Choroid plexus epithelial cell (primary cell): Measurements from ENCODE around the gene GEMIN4.
"Not testable (repeated sequence)": the region's sequence is repeated elsewhere in the genome, so short reads cannot be mapped to it uniquely, and the experiment has no call there.

Experiments used
- DNase-seq: peaks from one replicate; pipeline ENCODE4 v3.0.0-alpha.2; 2010; ENCODE audit warnings: low read depth
- H3K4me3 ChIP-seq: 2 replicates; pipeline ENCODE4 v1.5.1; 2011; ENCODE audit warnings: low read depth, mild to moderate bottlenecking, control low read depth, low read length, moderate library complexity
- CTCF ChIP-seq: conservative IDR thresholded peaks from 2 replicates; pipeline ENCODE4 v1.5.1; 2011; ENCODE audit warnings: low read depth, mild to moderate bottlenecking, control low read depth, inconsistent platforms, low read length, moderate library complexity

The GEMIN4 gene

GRCh38 chr17:753418-753817, 1.4 kb upstream of the GEMIN4 start:
- no peak for DNase-seq
- TF ChIP-seq CTCF, result no peak
- no peak overlapping the region for H3K4me3 ChIP-seq

GRCh38 chr17:752620-753219, 656 bp upstream of the GEMIN4 start:
- H3K4me3 ChIP-seq, result peak overlapping the region; percentile 75
- peak; percentile 80 for DNase-seq
- TF ChIP-seq CTCF, result no peak

- H3K4me3 ChIP-seq, result peak overlapping the region; percentile 75
- DNase-seq, result peak; percentile 52
- TF ChIP-seq CTCF, result no peak
These were observed 629 bp downstream of the GEMIN4 start for GRCh38 chr17:751269-752001.

- no peak for DNase-seq
- H3K4me3 ChIP-seq, result no peak overlapping the region
- no peak for TF ChIP-seq CTCF
These were observed 1.5 kb downstream of the GEMIN4 start for GRCh38 chr17:750431-751037.

GRCh38 chr17:749359-749758, 2.7 kb downstream of the GEMIN4 start:
- not testable (repeated sequence) for H3K4me3 ChIP-seq, DNase-seq

GRCh38 chr17:748604-749003, 3.5 kb downstream of the GEMIN4 start:
- DNase-seq, H3K4me3 ChIP-seq: not testable (repeated sequence)

GRCh38 chr17:746783-747629, 5.1 kb downstream of the GEMIN4 start:
- no peak for TF ChIP-seq CTCF
- no peak for DNase-seq
- H3K4me3 ChIP-seq, result no peak overlapping the region
